Thoracic aorta (tissue), 2 donors: ENCODE measurements around the gene PSMD12. TPM values are rescaled to one million over a fixed set of nuclear protein-coding genes. Genes with fewer than 3 reads are reported as not detected.
"Not testable (repeated sequence)": the region's sequence is repeated elsewhere in the genome, so short reads cannot be mapped to it uniquely, and the experiment has no call there.

Source experiments
- ATAC-seq: fragments of 150-250 bp; one replicate; pipeline ENCODE4 v1.8.0; 2017; ENCODE audit warnings: low read depth; ENCODE audit not compliant: insufficient number of reproducible peaks, low FRiP score
- DNase-seq: peaks from one replicate; pipeline ENCODE4 v3.0.0-alpha.2; 2020; ENCODE audit warnings: low spot score
- H3K27ac ChIP-seq, 2 donors: fragments of 200-600 bp; sonication (generic); 1 replicate in 1 of 2; 2 replicates in 1 of 2; pipeline ENCODE4 v1.5.1; 2016; ENCODE audit warnings: mild to moderate bottlenecking in 2 of 2, moderate library complexity in 2 of 2
- H3K27me3 ChIP-seq: fragments of 200-600 bp; sonication (generic); replicated peaks from 2 replicates; pipeline ENCODE4 v1.6.0; 2016; ENCODE audit warnings: mild to moderate bottlenecking; ENCODE audit not compliant: insufficient read depth
- H3K36me3 ChIP-seq: fragments of 200-600 bp; sonication (generic); one replicate; pipeline ENCODE4 v1.5.1; 2016
- H3K4me1 ChIP-seq, 2 donors: fragments of 200-600 bp; sonication (generic); 1 replicate in 1 of 2; 2 replicates in 1 of 2; pipeline versions ENCODE4 v1.5.1 to v1.6.0; 2016; ENCODE audit warnings: low read depth in 2 of 2, mild to moderate bottlenecking in 1 of 2; ENCODE audit not compliant: control insufficient read depth in 1 of 2
- H3K4me3 ChIP-seq: fragments of 200-600 bp; sonication (generic); 2 replicates; pipeline ENCODE4 v1.5.1; 2016; ENCODE audit warnings: mild to moderate bottlenecking
- H3K9me3 ChIP-seq: fragments of 200-600 bp; sonication (generic); 2 replicates; pipeline ENCODE4 v1.5.1; 2016
- CTCF ChIP-seq: fragments of 200-600 bp; sonication (generic); IDR thresholded peaks from one replicate; pipeline ENCODE4 v1.5.1; 2019; ENCODE audit warnings: antibody characterized with exemption
- total RNA-seq, 2 donors: library from RNA; depleted of rRNA; stranded (reverse); fragments of >200 nt; gene quantifications; one replicate each; pipeline versions ENCODE4 v1.1.0 to v1.2.3, GENCODE V29; 2016

The PSMD12 gene
- total RNA-seq, 2 donors from 2014 or later = 18.3 to 29.5 TPM

GRCh38 chr17:67324330-67324729, 42.0 kb downstream of the PSMD12 start:
- Histone ChIP-seq H3K4me1 (no peaks in the 10 kb centered on the region), H3K27ac (no peak overlapping the region), H3K36me3 (no peaks in the 10 kb centered on the region), H3K9me3 (no peaks in the 10 kb centered on the region), H3K4me3 (no peak overlapping the region), H3K27me3 (no peaks in the 10 kb centered on the region)
- DNase-seq (no peak), ATAC-seq (no peak)
- TF ChIP-seq CTCF = no peak

- ATAC-seq (no peak), DNase-seq (no peak)
Measured at GRCh38 chr17:67323445-67323844, 42.9 kb downstream of the PSMD12 start.

GRCh38 chr17:67322042-67322787, 44.2 kb downstream of the PSMD12 start:
- Histone ChIP-seq H3K4me1 (no peaks in the 10 kb centered on the region), H3K27ac (no peak overlapping the region), H3K4me3 (no peak overlapping the region), H3K27me3 (no peaks in the 10 kb centered on the region), H3K9me3 (no peaks in the 10 kb centered on the region), H3K36me3 (no peaks in the 10 kb centered on the region)
- no peak for TF ChIP-seq CTCF
- DNase-seq (no peak), ATAC-seq (no peak)

More at GRCh38 chr17:67323445-67323844, 42.9 kb downstream of the PSMD12 start:
- Histone ChIP-seq H3K4me1 (no peaks in the 10 kb centered on the region), H3K27me3 (no peaks in the 10 kb centered on the region), H3K36me3 (no peaks in the 10 kb centered on the region), H3K27ac (no peak overlapping the region), H3K9me3 (no peaks in the 10 kb centered on the region), H3K4me3 (no peak overlapping the region)
- no peak for TF ChIP-seq CTCF

GRCh38 chr17:67321486-67321885, 44.9 kb downstream of the PSMD12 start:
- not testable (repeated sequence) for H3K4me3 ChIP-seq

GRCh38 chr17:67316781-67317180, 49.6 kb downstream of the PSMD12 start:
- H3K27me3 ChIP-seq = no peaks in the 10 kb centered on the region
- DNase-seq (no peak), ATAC-seq (no peak)
- no peaks in the 10 kb centered on the region for H3K9me3 ChIP-seq
- H3K27ac ChIP-seq = no peak overlapping the region
- H3K4me3 ChIP-seq = no peak overlapping the region
- TF ChIP-seq CTCF = no peak
- no peaks in the 10 kb centered on the region for H3K4me1 ChIP-seq
- no peaks in the 10 kb centered on the region for H3K36me3 ChIP-seq

More at GRCh38 chr17:67321486-67321885, 44.9 kb downstream of the PSMD12 start:
- not testable (repeated sequence) for H3K9me3 ChIP-seq, H3K27ac ChIP-seq, DNase-seq, ATAC-seq, H3K27me3 ChIP-seq, H3K36me3 ChIP-seq, H3K4me1 ChIP-seq

GRCh38 chr17:67315865-67316264, 50.5 kb downstream of the PSMD12 start:
- no peaks in the 10 kb centered on the region for H3K27me3 ChIP-seq
- no peaks in the 10 kb centered on the region for H3K36me3 ChIP-seq
- no peak overlapping the region for H3K4me3 ChIP-seq
- DNase-seq (no peak), ATAC-seq (no peak)
- no peaks in the 10 kb centered on the region for H3K9me3 ChIP-seq
- no peaks in the 10 kb centered on the region for H3K4me1 ChIP-seq
- no peak overlapping the region for H3K27ac ChIP-seq
- TF ChIP-seq CTCF = no peak
